ENCODE data around the gene ANXA11. TPM values are rescaled to one million over a fixed set of nuclear protein-coding genes. Genes with fewer than 3 reads are reported as not detected.
A peak's percentile ranks its signal among the peaks of the same experiment; 100 is the strongest.

Gene ANXA11
- total RNA-seq, 2 experiments from 2014 or later, result 153 to 159 TPM

DNA sequence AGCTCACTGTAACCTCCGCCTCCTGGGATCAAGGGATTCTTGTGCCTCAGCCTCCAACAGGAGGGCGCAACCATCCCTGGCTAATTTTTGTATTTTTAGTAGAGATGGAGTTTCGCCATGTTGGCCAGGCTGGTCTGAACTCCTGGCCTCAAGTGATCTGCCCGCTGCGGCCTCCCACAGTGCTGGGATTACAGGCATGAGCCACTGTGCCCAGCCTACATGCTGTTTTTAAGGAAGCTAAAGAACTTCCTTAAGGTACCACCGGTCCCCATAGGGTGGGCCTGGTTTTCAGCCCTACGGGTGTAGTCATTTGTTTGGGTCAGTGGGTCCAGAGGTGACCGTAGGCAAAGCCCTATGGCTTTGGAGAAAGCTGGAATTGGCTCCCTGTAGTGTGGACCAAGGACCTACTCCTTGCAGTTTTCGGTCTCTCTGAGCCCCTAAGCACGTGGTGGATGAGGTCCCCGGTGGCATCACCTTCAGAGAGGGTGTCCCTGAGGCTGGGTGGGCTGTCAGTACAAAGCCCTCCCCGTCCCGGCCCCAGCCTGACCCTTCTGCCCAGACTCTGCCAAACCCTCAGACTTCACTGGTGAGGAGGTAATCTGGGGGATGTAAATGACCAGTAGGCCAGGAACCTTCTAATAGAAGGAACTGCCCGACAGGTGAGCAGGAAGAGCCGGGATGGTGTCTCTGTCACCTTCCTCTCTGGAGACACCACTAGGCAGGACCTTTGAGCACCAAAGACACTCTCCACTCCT, 30.5 kb downstream of the ANXA11 start:
- H3K9me3 ChIP-seq (ENCODE audit: control insufficient read depth in 1 of 2, insufficient read depth in 1 of 2, low read length in 2 of 2), result no peaks in the 10 kb centered on the region
- intact Hi-C loops (cut with DNase I, micrococcal nuclease), result no loop called here
- H3K36me3 Mint-ChIP-seq (ENCODE audit: low read depth), result peaks cover 61% of the 10 kb centered on the region
- H3K27me3 Mint-ChIP-seq, result no peaks in the 10 kb centered on the region
- ATAC-seq (ENCODE audit: poor library complexity), result no peak
- CTCF ChIA-PET, result no interaction called here
- TF ChIP-seq, protein P1, sequence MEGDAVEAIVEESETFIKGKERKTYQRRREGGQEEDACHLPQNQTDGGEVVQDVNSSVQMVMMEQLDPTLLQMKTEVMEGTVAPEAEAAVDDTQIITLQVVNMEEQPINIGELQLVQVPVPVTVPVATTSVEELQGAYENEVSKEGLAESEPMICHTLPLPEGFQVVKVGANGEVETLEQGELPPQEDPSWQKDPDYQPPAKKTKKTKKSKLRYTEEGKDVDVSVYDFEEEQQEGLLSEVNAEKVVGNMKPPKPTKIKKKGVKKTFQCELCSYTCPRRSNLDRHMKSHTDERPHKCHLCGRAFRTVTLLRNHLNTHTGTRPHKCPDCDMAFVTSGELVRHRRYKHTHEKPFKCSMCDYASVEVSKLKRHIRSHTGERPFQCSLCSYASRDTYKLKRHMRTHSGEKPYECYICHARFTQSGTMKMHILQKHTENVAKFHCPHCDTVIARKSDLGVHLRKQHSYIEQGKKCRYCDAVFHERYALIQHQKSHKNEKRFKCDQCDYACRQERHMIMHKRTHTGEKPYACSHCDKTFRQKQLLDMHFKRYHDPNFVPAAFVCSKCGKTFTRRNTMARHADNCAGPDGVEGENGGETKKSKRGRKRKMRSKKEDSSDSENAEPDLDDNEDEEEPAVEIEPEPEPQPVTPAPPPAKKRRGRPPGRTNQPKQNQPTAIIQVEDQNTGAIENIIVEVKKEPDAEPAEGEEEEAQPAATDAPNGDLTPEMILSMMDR (IDR thresholded peaks at IDR 0.05), result no peak
- DNase-seq, result no peak
- H3K4me3 ChIP-seq (ENCODE audit: low read length), result no peak overlapping the region
- peaks cover 64% of the 10 kb centered on the region for H3K4me1 ChIP-seq (ENCODE audit: insufficient read depth, low read length)
- no peak overlapping the region for H3K27ac Mint-ChIP-seq
- no peak overlapping the region for H3K27ac ChIP-seq (ENCODE audit: low read depth in 1 of 2, low read length in 2 of 2)
- H3K4me3 Mint-ChIP-seq, result no peak overlapping the region
- peaks cover 41% of the 10 kb centered on the region for H3K4me1 Mint-ChIP-seq (ENCODE audit: low read depth)
- H3K36me3 ChIP-seq (ENCODE audit: insufficient read depth, low read length), result peaks cover 68% of the 10 kb centered on the region
- H3K9me3 Mint-ChIP-seq, result no peaks in the 10 kb centered on the region
- no peaks in the 10 kb centered on the region for H3K27me3 ChIP-seq (ENCODE audit: control insufficient read depth in 1 of 2, insufficient read depth in 2 of 2, low read length in 2 of 2)
- POLR2A ChIA-PET, result interaction anchor here (1.9 kb wide), 1 partner anchor 13 kb away, joined by 6 read pairs; no protein-coding TSS in a partner anchor

DNA sequence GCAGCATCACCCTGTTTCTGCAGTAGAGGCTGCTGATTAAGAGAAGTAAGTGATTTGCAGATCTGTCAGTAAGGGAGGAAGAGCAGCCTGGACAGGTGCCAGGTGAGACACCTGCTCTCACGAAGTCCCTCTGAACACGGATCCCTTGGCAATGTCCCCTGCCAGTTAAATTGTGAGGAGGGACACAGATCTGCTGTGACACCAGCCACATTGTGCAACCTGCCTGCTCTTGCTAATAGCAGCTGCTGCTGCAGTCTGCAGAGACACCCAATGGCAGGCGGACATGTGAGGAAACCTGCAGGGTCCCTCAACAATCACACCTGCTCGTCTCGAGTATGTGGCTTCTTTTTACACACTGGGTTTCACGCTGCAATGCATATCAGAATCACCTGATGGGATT, 31.9 kb downstream of the ANXA11 start:
- Mint-ChIP-seq H3K27ac (peak overlapping the region; percentile 20), H3K27me3 (no peaks in the 10 kb centered on the region), H3K36me3 (ENCODE audit: low read depth) (peaks cover 56% of the 10 kb centered on the region), H3K4me1 (ENCODE audit: low read depth) (peaks cover 34% of the 10 kb centered on the region), H3K9me3 (no peaks in the 10 kb centered on the region), H3K4me3 (no peak overlapping the region)
- Histone ChIP-seq H3K27ac (ENCODE audit: low read depth in 1 of 2, low read length in 2 of 2) (no peak overlapping the region), H3K27me3 (ENCODE audit: control insufficient read depth in 1 of 2, insufficient read depth in 2 of 2, low read length in 2 of 2) (no peaks in the 10 kb centered on the region), H3K9me3 (ENCODE audit: control insufficient read depth in 1 of 2, insufficient read depth in 1 of 2, low read length in 2 of 2) (no peaks in the 10 kb centered on the region), H3K36me3 (ENCODE audit: insufficient read depth, low read length) (peaks cover 70% of the 10 kb centered on the region), H3K4me3 (ENCODE audit: low read length) (no peak overlapping the region), H3K4me1 (ENCODE audit: insufficient read depth, low read length) (peaks cover 50% of the 10 kb centered on the region)
- ATAC-seq (ENCODE audit: poor library complexity) (no peak), DNase-seq (peak in 1 of 14 experiments; percentile 23)
- TF ChIP-seq, protein P1 (IDR thresholded peaks at IDR 0.05), result no peak
- ChIA-PET POLR2A (no interaction called here), CTCF (no interaction called here)
- intact Hi-C loops (cut with DNase I, micrococcal nuclease), result no loop called here

DNA sequence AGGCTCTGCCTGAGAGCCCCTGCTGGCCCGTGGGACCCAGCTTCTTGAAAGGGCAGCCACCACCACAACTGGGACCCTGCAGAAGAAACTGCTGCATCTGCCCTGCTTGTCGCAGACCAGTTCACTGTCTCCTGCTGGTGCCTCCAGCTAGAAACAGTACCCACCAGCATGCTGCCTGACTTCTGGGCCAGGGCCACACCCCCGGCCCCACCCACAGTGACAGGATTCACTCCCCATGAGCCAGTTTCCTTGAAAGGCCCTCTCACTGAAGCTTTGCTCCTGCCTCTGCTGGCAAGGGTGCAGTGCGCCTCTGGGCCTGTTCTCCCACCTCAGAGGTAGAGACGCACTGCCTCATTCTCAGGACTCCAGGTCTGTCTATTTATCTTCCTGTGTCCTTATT, 32.4 kb downstream of the ANXA11 start:
- TF ChIP-seq, protein P1 (IDR thresholded peaks at IDR 0.05), result no peak
- ChIA-PET CTCF (no interaction called here), POLR2A (no interaction called here)
- no peak for DNase-seq
- Mint-ChIP-seq H3K27ac (peak overlapping the region; percentile 20), H3K9me3 (no peaks in the 10 kb centered on the region), H3K4me3 (no peak overlapping the region), H3K36me3 (ENCODE audit: low read depth) (peaks cover 58% of the 10 kb centered on the region), H3K4me1 (ENCODE audit: low read depth) (peaks cover 29% of the 10 kb centered on the region), H3K27me3 (no peaks in the 10 kb centered on the region)
- Histone ChIP-seq H3K4me3 (ENCODE audit: low read length) (no peak overlapping the region), H3K4me1 (ENCODE audit: insufficient read depth, low read length) (peaks cover 45% of the 10 kb centered on the region), H3K27me3 (ENCODE audit: control insufficient read depth in 1 of 2, insufficient read depth in 2 of 2, low read length in 2 of 2) (no peaks in the 10 kb centered on the region), H3K36me3 (ENCODE audit: insufficient read depth, low read length) (peaks cover 70% of the 10 kb centered on the region), H3K9me3 (ENCODE audit: control insufficient read depth in 1 of 2, insufficient read depth in 1 of 2, low read length in 2 of 2) (no peaks in the 10 kb centered on the region), H3K27ac (ENCODE audit: low read depth in 1 of 2, low read length in 2 of 2) (no peak overlapping the region)
- no peak for ATAC-seq (ENCODE audit: poor library complexity)
- intact Hi-C loops (cut with DNase I, micrococcal nuclease), result no loop called here

All from CD4-positive, alpha-beta T cell (primary cell).